Activated T-cell treated with anti-CD3 and anti-CD28 coated beads, Interleukin-2, amount 50 U/mL, for 48 hours (primary cell): ENCODE results near the gene HOXC9.

ENCODE experiments used
- DNase-seq, 2 experiments: peaks; one replicate each; pipeline ENCODE4 v3.0.0-alpha.2; 2020

The HOXC9 gene

GRCh38 chr12:54028314-54029201 is 28.6 kb downstream of the HOXC9 start, which contains the start of gene HOXC6:
TSS of gene HOXC6 (plus strand) at chr12:54028440. CDS start at chr12:54028522, 82 bp downstream.
- peak in 1 of 2 experiments; percentile 30 for DNase-seq

GRCh38 chr12:54029529-54030441 is 29.8 kb downstream of the HOXC9 start:
- DNase-seq, result peak in 1 of 2 experiments; percentile 24

GRCh38 chr12:54030442-54030801 is 30.5 kb downstream of the HOXC9 start:
- DNase-seq, result no peak

GRCh38 chr12:54030889-54031471 is 31.0 kb downstream of the HOXC9 start:
- peak in 1 of 2 experiments; percentile 19 for DNase-seq

GRCh38 chr12:54031480-54031879 is 31.5 kb downstream of the HOXC9 start:
- no peak for DNase-seq

- no peak for DNase-seq
Measured at GRCh38 chr12:54032086-54032619, 32.2 kb downstream of the HOXC9 start.

- DNase-seq, result peak; percentile 69 to 80
Measured at GRCh38 chr12:54032627-54033100, 32.7 kb downstream of the HOXC9 start, which contains the start of gene HOXC5. TSS of gene HOXC5 (plus strand) at chr12:54033050. CDS start at chr12:54033123, 73 bp downstream.

- no peak for DNase-seq
Measured at GRCh38 chr12:54033106-54033979, 33.4 kb downstream of the HOXC9 start.

- no peak for DNase-seq
Measured at GRCh38 chr12:54033980-54034784, 34.2 kb downstream of the HOXC9 start.

GRCh38 chr12:54034785-54035310 is 34.9 kb downstream of the HOXC9 start:
- no peak for DNase-seq

GRCh38 chr12:54035568-54036264 is 35.8 kb downstream of the HOXC9 start:
- DNase-seq, result no peak

GRCh38 chr12:54036620-54037359 is 36.8 kb downstream of the HOXC9 start:
- no peak for DNase-seq

GRCh38 chr12:54037360-54038283 is 37.7 kb downstream of the HOXC9 start:
- no peak for DNase-seq

GRCh38 chr12:54038284-54038870 is 38.4 kb downstream of the HOXC9 start:
- DNase-seq, result no peak

- DNase-seq, result no peak
Measured at GRCh38 chr12:54038871-54039414, 39.0 kb downstream of the HOXC9 start.

GRCh38 chr12:54039417-54040147 is 39.6 kb downstream of the HOXC9 start:
- no peak for DNase-seq
